Measurements from ENCODE around the gene DRC7. TPM values are rescaled to one million over a fixed set of nuclear protein-coding genes. Genes with fewer than 3 reads are reported as not detected.

Gene DRC7
- total RNA-seq, 4 donors from 2014 or later = 0.22 to 7.1 TPM; not detected in 2

DNA sequence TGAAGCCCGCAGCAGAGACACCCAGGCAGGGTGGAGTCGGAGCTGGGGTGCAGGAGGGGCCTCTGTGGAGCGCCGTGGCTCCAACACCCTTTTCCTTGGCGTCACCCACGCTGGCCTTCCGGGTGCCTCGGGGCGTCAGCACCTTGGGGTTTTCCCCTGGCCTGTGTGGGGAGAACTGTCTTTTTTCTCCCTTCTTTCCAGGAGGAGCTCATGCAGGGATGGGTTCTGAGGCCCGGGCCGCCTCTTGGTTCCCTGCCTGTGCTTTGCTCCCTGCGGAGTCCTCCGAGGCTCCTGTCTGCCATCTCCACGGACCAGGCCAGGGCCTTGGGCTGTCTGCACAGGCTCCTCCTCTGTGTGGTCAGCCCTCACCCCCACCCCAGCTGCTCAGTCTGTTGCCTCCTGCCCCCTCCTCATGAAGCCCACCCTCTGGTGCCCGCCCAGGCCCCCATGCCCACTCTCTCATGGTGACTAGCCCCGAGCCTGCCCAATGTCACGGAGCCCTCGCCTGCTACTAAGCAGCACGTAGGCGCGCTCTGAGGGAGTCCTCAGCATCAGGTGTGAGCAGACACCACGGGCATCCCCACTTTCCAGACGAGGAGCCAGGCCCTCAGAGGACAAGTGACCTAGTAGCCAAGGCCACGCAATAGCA lies 45.9 kb downstream of the DRC7 start:
- Histone ChIP-seq H3K9me3 (no peaks in the 10 kb centered on the region), H3K4me1 (peaks cover 14 to 16% of the 10 kb centered on the region in 2 donors), H3K27me3 (no peaks in the 10 kb centered on the region), H3K4me3 (replicated peaks in 1 of 3) (no peak overlapping the region), H3K36me3 (peaks cover 0 to 3% of the 10 kb centered on the region in 2 donors), H3K27ac (no peak overlapping the region)
- no peak for DNase-seq
- 92 to 98% methylated on average over 22 to 23 of the region's 24 CpGs for WGBS, 2 donors
- TF ChIP-seq, protein P1, sequence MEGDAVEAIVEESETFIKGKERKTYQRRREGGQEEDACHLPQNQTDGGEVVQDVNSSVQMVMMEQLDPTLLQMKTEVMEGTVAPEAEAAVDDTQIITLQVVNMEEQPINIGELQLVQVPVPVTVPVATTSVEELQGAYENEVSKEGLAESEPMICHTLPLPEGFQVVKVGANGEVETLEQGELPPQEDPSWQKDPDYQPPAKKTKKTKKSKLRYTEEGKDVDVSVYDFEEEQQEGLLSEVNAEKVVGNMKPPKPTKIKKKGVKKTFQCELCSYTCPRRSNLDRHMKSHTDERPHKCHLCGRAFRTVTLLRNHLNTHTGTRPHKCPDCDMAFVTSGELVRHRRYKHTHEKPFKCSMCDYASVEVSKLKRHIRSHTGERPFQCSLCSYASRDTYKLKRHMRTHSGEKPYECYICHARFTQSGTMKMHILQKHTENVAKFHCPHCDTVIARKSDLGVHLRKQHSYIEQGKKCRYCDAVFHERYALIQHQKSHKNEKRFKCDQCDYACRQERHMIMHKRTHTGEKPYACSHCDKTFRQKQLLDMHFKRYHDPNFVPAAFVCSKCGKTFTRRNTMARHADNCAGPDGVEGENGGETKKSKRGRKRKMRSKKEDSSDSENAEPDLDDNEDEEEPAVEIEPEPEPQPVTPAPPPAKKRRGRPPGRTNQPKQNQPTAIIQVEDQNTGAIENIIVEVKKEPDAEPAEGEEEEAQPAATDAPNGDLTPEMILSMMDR (IDR thresholded peaks at IDR 0.05) = no peak
- no peak for TF ChIP-seq POLR2A (IDR thresholded peaks at IDR 0.05)
- intact Hi-C loops (cut with DNase I) = no loop called here

DNA sequence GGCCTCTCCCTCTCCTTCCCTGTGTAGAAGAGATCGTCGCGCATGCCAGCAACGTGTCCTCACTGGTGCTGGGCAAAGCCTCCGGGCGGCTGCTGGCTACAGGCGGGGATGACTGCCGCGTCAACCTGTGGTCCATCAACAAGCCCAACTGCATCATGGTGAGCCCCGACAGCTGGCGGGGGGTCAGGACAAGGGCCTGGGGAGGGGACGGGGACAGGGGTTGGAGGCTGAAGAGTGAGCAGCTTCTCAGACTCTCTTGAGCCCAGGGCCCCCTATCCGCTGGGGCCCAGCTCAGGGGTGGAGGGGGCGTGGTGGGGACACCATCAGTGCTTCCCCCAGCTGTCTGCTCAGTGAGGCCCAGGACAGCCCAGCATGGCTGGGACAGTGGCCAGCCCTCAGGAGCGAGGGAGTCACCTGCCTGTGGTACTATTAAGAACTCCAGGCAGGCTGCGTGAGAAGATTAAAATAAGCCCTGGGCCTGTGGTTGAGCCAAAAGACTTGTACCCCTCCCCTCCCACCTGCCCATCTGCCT lies 47.1 kb downstream of the DRC7 start:
- no peak overlapping the region for H3K4me3 ChIP-seq (replicated peaks in 1 of 3)
- no peak overlapping the region for H3K27ac ChIP-seq
- H3K4me1 ChIP-seq = peaks cover 6 to 7% of the 10 kb centered on the region in 2 donors
- H3K9me3 ChIP-seq = no peaks in the 10 kb centered on the region
- TF ChIP-seq, protein P1 (IDR thresholded peaks at IDR 0.05) = no peak
- intact Hi-C loops (cut with DNase I) = no loop called here
- peaks cover 0 to 3% of the 10 kb centered on the region in 2 donors for H3K36me3 ChIP-seq
- no peak for DNase-seq
- H3K27me3 ChIP-seq = no peaks in the 10 kb centered on the region
- 95 to 100% methylated on average over 5 to 7 of the region's 16 CpGs for WGBS, 2 donors

DNA sequence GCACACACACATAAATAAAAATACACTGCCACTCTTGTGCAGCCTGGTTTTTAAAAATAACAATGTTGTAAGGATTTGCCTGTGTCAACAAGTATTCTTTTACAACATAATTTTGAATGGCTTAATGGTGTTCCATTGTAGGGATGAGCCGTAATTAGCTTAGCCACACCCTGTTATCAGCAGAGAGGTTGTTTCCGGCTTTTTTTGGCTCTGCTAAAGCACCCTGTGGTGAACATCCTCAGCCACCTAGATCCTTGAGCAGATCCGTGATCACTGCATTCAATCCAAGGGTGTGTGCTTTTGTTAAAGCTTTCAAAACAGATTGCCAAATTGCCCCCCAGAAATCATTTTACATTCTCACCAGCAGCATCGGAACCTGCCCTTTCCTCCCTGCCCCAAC lies 47.9 kb downstream of the DRC7 start:
- H3K27ac ChIP-seq = no peak overlapping the region
- no peaks in the 10 kb centered on the region for H3K9me3 ChIP-seq
- TF ChIP-seq POLR2A (IDR thresholded peaks at IDR 0.05) = no peak
- TF ChIP-seq, protein P1 (IDR thresholded peaks at IDR 0.05) = no peak
- no peak for DNase-seq
- no peak overlapping the region for H3K4me3 ChIP-seq (replicated peaks in 1 of 3)
- intact Hi-C loops (cut with DNase I) = no loop called here
- H3K27me3 ChIP-seq = no peaks in the 10 kb centered on the region
- H3K4me1 ChIP-seq = no peaks in the 10 kb centered on the region
- H3K36me3 ChIP-seq = peaks cover 0 to 3% of the 10 kb centered on the region in 2 donors
- 81 to 82% methylated on average over 4 of the region's 4 CpGs for WGBS, 2 donors

DNA sequence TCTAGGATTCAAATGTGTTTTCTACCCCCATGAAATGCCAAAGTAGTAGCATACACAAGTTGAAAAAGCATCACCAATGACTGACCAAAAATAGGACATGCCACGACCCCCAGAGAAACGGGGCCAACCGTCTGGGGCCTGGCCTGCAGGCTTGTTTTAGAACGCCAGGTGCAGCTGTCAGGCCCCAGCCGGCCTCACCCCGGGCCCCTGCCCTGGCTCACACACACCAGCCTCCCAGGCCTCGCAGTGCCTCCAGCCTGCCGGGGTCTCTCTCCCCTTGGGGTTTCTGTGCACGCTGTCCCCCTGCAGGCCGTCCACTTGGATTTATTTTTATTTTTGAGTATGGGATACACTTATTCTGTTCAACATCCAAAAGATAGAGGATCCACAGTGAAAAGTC lies 48.9 kb downstream of the DRC7 start:
- H3K36me3 ChIP-seq = peaks cover 0 to 3% of the 10 kb centered on the region in 2 donors
- H3K4me3 ChIP-seq (replicated peaks in 1 of 3) = no peak overlapping the region
- no peak for DNase-seq
- H3K27ac ChIP-seq = no peak overlapping the region
- no peaks in the 10 kb centered on the region for H3K27me3 ChIP-seq
- TF ChIP-seq, protein P1 (IDR thresholded peaks at IDR 0.05) = no peak
- TF ChIP-seq POLR2A (IDR thresholded peaks at IDR 0.05) = no peak
- intact Hi-C loops (cut with DNase I) = no loop called here
- H3K4me1 ChIP-seq = no peaks in the 10 kb centered on the region
- no peaks in the 10 kb centered on the region for H3K9me3 ChIP-seq
- 87 to 95% methylated on average over 10 of the region's 10 CpGs for WGBS, 2 donors

DNA sequence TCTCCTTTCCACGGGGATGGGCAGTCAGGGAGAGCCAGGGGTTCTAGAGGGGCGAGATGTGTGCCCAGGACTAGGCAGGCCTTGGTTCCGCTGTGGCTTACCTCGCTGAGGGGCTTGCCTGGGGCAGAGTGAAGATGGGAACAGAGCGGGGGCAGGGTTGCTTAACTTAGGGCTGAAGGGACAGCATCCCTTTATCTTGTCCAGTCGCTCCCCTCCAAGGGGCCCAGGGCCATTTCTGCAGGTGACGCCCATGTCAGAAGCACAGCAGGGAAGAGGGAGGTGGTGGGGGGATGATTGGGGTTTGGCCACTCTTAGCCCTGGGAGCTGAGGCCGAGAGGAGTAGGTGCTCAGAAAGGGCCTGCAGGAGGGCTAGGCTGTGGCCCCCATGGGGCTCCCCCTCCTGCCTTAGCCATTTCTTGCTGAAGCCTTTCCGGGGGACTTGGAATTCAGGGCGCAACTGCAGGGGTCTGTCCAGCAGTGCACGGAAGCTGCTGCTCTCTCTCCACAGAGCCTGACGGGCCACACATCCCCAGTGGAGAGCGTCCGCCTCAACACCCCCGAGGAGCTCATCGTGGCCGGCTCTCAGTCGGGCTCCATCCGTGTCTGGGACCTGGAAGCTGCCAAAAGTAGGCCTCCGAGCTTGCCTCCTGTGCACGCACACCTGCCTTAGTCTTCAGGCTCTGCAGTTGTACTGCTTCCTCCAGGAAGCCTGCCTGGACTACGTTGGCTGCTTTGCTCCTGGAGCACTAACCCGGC lies 49.5 kb downstream of the DRC7 start:
- Histone ChIP-seq H3K27ac (no peak overlapping the region), H3K4me1 (no peaks in the 10 kb centered on the region), H3K4me3 (replicated peaks in 1 of 3) (no peak overlapping the region), H3K9me3 (no peaks in the 10 kb centered on the region), H3K27me3 (no peaks in the 10 kb centered on the region), H3K36me3 (peaks cover 0 to 3% of the 10 kb centered on the region in 2 donors)
- no peak for DNase-seq
- intact Hi-C loops (cut with DNase I) = no loop called here
- TF ChIP-seq, protein P1 (IDR thresholded peaks at IDR 0.05) = no peak
- no peak for TF ChIP-seq POLR2A (IDR thresholded peaks at IDR 0.05)
- 93 to 94% methylated on average over 18 to 19 of the region's 23 CpGs for WGBS, 2 donors

All from thyroid gland (tissue), 4 donors.